Stimulated activated CD8-positive, alpha-beta memory T cell treated with anti-CD3 and anti-CD28 coated beads, Interleukin-15, amount 100 ng/mL, for 1 hour (primary cell): ENCODE data around the gene ZNF507.
"Not testable (repeated sequence)": the region's sequence is repeated elsewhere in the genome, so short reads cannot be mapped to it uniquely, and the experiment has no call there.

Source experiments
- DNase-seq: peaks from one replicate; pipeline ENCODE4 v3.0.0-alpha.2; 2020; ENCODE audit warnings: low read depth

The ZNF507 gene

GRCh38 chr19:32415246-32415645, 69.8 kb downstream of the ZNF507 start:
- no peak for DNase-seq

DNA sequence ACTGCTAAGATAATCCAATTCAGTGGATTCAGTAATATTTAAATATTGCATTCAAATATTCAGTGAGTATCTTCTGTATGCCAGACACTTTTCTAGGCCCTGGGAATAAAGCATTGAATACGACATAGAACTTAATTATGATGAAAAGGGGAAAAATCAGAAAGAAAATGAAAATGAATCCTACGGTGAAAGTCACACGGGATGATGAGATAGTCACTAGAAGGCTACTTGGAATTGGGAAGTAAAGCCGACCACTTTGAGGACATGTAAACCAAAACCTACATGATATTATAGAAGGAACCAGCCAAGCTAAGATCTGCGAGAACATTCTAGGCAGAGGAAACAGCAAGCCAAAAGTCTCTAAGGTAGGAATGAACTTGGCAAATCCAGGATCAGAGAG, 70.3 kb downstream of the ZNF507 start:
- DNase-seq = no peak

- DNase-seq = no peak
Measured at GRCh38 chr19:32416749-32417456, 71.5 kb downstream of the ZNF507 start.

GRCh38 chr19:32418155-32418554, 72.7 kb downstream of the ZNF507 start:
- no peak for DNase-seq

DNA sequence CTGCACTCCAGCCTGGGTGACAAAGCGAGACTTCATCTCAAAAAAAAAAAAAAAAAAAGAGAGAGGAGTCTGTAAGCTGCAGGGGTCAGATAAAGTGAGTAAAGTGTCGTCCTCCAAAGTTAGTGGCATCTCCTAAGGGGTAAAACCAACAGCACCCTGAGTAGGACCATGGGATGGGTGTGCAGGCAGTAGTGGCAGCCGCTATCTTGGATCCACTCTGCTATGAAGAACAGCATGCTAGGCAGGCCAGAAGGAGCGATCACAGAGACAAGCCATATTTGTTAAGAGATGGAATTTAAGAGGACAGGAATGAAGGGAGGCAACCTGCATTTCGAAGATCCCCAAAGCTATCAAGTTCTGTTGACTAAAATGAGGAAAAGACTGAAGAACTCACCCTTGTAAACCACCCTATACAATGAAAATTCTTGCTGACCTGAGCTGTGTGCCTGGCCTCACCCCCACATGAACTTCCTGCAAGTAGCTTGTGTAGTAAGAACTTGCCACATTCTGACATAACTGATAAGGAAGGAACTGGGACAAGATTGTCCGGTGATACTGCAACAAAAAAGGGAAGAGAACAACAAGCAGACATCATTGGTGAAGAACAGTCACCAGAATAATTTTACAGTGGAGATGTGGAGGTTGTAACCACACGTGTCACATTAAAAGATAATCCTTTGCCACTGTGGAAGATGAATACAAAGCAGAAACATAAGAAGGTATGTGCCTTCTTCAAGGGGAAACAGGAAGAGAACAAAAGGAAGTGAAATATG, 76.4 kb downstream of the ZNF507 start:
- DNase-seq = no peak

DNA sequence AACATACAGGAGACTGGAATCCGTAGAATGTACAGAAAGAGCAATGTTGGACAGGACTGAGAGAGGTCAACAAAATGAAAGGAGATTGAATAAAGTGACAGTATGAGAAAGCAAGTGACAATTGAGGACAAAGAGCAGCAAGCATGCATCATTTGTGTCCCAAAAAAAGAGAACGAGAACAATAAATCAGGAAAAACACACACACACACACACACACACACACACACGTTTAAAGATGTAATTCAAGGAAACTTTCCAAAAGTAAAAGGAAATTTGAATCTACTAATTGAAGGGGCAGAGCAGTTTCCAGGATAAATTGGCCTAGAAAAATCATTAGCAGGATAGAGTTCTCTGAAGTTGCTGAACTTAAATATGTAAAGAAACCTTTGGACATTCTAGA, 77.0 kb downstream of the ZNF507 start:
- no peak for DNase-seq

DNA sequence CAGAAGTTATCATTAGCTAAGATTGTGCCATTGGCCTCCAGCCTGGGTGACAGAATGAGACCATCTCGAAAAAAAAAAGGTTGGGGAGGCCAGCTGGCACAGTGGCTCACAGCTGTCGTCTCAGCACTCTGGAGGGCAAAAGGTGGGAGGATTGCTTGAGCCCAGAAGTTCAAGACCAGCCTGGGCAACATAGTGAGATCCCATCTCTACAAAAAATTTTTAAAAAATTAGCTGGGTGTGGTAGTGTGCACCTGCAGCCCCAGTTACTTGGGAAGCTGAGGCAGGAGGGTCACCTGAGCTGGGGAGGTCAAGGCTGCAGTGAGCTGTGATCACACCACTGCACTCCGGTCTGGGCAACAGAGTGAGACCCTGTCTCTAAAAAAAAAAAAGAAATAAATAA, 78.5 kb downstream of the ZNF507 start:
- DNase-seq = not testable (repeated sequence)

- no peak for DNase-seq
Measured at GRCh38 chr19:32427536-32427935, 82.1 kb downstream of the ZNF507 start.

GRCh38 chr19:32436692-32437091, 91.3 kb downstream of the ZNF507 start:
- no peak for DNase-seq

- DNase-seq = no peak
Measured at GRCh38 chr19:32437096-32437495, 91.7 kb downstream of the ZNF507 start.
